Right lobe of liver (tissue), 6 donors: ENCODE results near the gene BLTP1. TPM values are rescaled to one million over a fixed set of nuclear protein-coding genes. Genes with fewer than 3 reads are reported as not detected.

Experiments
- ATAC-seq, 4 donors: fragments of 200-7000 bp; cut with Tn5 transposase; one replicate each; pipeline ENCODE4 v1.9.1; 2020; ENCODE audit warnings: mild to moderate bottlenecking in 4 of 4, moderate library complexity in 4 of 4
- DNase-seq, 3 donors: peaks; one replicate each; pipeline ENCODE4 v3.0.0-alpha.2; 2020
- H3K27ac ChIP-seq, 3 donors: fragments of 200-600 bp; one replicate each; pipeline ENCODE4 v1.8.0; 2022
- H3K27me3 ChIP-seq, 2 donors: fragments of 200-600 bp; one replicate each; pipeline ENCODE4 v1.8.0; 2022
- H3K36me3 ChIP-seq, 4 donors: fragments of 200-600 bp; sonication (generic) in 1 of 4; one replicate each; pipeline versions ENCODE4 v1.5.1 to v1.8.0; 2017 to 2022; ENCODE audit warnings: control low read depth in 1 of 4
- H3K4me1 ChIP-seq, 4 donors: fragments of 200-600 bp; sonication (generic) in 1 of 4; one replicate each; pipeline versions ENCODE4 v1.5.1 to v1.8.0; 2017 to 2022; ENCODE audit warnings: control low read depth in 1 of 4
- H3K4me3 ChIP-seq, 3 donors: fragments of 200-600 bp; one replicate each; pipeline ENCODE4 v1.8.0; 2022
- H3K9me3 ChIP-seq, 4 donors: fragments of 200-600 bp; sonication (generic) in 1 of 4; one replicate each; pipeline versions ENCODE4 v1.5.1 to v1.8.0; 2017 to 2022; ENCODE audit warnings: control low read depth in 1 of 4
- POLR2A ChIP-seq: fragments of 450-650 bp; IDR thresholded peaks from one replicate; pipeline ENCODE4 v1.6.1; 2017; ENCODE audit warnings: antibody characterized with exemption, mild to moderate bottlenecking
- whole genome bisulfite sequencing: methylation state at CpG from one replicate; pipeline ENCODE4 v1.1.6; 2018; ENCODE audit warnings: low coverage, low lambda C conversion rate; ENCODE audit not compliant: insufficient coverage; ENCODE audit errors: missing lambda C conversion rate; 5-methylcytosine and 5-hydroxymethylcytosine counted together
- intact Hi-C, 2 donors: fragments of 100-400 bp; cut with DNase I; formaldehyde crosslinking; loops; one replicate each; pipeline versions ENCODE4 v1.11.2 to v1.14.1; 2022
- total RNA-seq, 6 experiments: library from RNA; depleted of rRNA in 2 of 6; stranded (reverse); fragments of >200 nt in 2 of 6; fragmentation: NEBNext Ultra II Directional in 3 of 6; extraction: Animal tissue kit (Norgen Biotek cat#: 25700) in 3 of 6; gene quantifications; one replicate each; pipeline versions ENCODE4 v1.1.0 to v1.2.4, GENCODE V29; 2016 to 2023
- TF ChIP-seq, protein P1 (sequence below), 4 donors: fragments of 200-600 bp in 3 of 4; fragments of 450-650 bp in 1 of 4; IDR thresholded peaks; one replicate each; pipeline versions ENCODE4 v1.5.1 to v1.8.0; 2016 to 2022; ENCODE audit warnings: antibody characterized with exemption in 4 of 4, mild to moderate bottlenecking in 2 of 4
- donor health status: DM: no; HTN: yes; CAD: no.
- donor health status: DM: no; HTN: no; CAD: no.
- donor health status: DM: no; HTN: no; CAD: no.
- donor health status: DM: no; HTN: yes; CAD: no.
- donor health status: DM: no; HTN: yes; CAD: no.

BLTP1 gene
- total RNA-seq, 6 experiments from 2014 or later: 29.1 to 42.1 (median 36.9) TPM

DNA sequence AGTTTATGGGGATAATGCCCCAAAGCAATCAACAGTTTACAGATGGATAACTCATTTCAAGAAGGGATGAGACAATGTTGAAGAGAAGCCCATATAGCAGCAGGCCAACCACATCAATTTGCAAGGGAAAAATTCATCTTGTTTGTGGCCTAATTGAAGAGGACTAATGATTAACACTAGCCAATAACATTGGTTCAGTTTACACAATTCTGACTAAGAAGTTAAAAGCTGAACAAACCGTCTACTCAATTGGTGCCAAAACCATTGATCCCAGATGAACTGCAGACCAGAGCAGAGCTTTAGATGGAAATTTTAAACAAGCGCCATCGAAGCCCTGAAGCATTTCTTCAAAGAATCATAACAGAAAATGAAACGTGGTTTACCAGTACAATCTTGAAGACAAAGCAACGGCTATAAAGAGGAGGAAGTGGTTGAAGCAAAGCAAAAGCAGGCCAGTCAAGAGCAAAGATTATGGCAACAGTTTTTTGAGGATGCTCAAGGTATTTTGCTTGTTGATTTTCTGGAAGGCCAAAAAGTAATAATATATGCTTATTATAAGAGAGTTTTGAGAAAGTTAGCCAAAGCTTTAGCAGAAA lies 20.5 kb upstream of the BLTP1 start:
- DNase-seq (no peak), ATAC-seq (no peak)
- no peaks in the 10 kb centered on the region for H3K36me3 ChIP-seq
- no peak overlapping the region for H3K27ac ChIP-seq
- no peak for TF ChIP-seq POLR2A
- TF ChIP-seq, protein P1, sequence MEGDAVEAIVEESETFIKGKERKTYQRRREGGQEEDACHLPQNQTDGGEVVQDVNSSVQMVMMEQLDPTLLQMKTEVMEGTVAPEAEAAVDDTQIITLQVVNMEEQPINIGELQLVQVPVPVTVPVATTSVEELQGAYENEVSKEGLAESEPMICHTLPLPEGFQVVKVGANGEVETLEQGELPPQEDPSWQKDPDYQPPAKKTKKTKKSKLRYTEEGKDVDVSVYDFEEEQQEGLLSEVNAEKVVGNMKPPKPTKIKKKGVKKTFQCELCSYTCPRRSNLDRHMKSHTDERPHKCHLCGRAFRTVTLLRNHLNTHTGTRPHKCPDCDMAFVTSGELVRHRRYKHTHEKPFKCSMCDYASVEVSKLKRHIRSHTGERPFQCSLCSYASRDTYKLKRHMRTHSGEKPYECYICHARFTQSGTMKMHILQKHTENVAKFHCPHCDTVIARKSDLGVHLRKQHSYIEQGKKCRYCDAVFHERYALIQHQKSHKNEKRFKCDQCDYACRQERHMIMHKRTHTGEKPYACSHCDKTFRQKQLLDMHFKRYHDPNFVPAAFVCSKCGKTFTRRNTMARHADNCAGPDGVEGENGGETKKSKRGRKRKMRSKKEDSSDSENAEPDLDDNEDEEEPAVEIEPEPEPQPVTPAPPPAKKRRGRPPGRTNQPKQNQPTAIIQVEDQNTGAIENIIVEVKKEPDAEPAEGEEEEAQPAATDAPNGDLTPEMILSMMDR (IDR thresholded peaks at IDR 0.05): no peak
- no peaks in the 10 kb centered on the region for H3K27me3 ChIP-seq
- intact Hi-C loops: no loop called here
- 54% methylated on average over 5 of the region's 5 CpGs for WGBS
- H3K9me3 ChIP-seq: no peaks in the 10 kb centered on the region
- H3K4me1 ChIP-seq: no peaks in the 10 kb centered on the region
- H3K4me3 ChIP-seq: no peak overlapping the region

- Histone ChIP-seq H3K4me1 (no peaks in the 10 kb centered on the region), H3K27ac (no peak overlapping the region), H3K36me3 (no peaks in the 10 kb centered on the region), H3K4me3 (no peak overlapping the region), H3K9me3 (no peaks in the 10 kb centered on the region), H3K27me3 (no peaks in the 10 kb centered on the region)
- no peak for DNase-seq
- no peak for TF ChIP-seq POLR2A
- TF ChIP-seq, protein P1 (IDR thresholded peaks at IDR 0.05): no peak
- WGBS: 51% methylated on average over 3 of the region's 3 CpGs
- intact Hi-C loops: no loop called here
- ATAC-seq: no peak
These were observed 19.2 kb upstream of the BLTP1 start for GRCh38 chr4:122132891-122133290.

DNA sequence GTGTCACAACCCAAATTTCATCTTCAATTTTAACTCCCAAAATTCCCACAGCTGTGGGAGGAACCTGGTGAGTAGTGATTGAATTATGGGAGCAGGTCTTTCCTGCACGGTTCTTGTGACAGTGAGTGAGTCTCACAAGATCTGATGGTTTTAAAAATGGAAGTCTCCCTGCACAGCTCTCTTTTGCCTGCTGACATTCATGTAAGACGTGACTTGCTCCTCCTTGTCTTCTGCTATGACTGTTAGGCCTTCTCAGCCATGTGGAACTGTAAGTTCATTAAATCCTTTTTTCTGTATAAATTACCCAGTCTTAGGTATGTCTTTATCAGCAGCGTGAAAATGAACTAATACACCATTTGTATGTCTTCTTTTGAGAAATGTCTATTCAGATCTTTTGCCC lies 13.0 kb upstream of the BLTP1 start:
- no peaks in the 10 kb centered on the region for H3K4me1 ChIP-seq
- H3K27ac ChIP-seq: no peak overlapping the region
- H3K36me3 ChIP-seq: no peaks in the 10 kb centered on the region
- no peak overlapping the region for H3K4me3 ChIP-seq
- H3K9me3 ChIP-seq: no peaks in the 10 kb centered on the region
- DNase-seq (no peak), ATAC-seq (no peak)
- no peaks in the 10 kb centered on the region for H3K27me3 ChIP-seq
- TF ChIP-seq POLR2A: no peak
- TF ChIP-seq, protein P1 (IDR thresholded peaks at IDR 0.05): no peak
- intact Hi-C loops: no loop called here
- WGBS: 53% methylated on average over 3 of the region's 3 CpGs

GRCh38 chr4:122140834-122141233 lies 11.3 kb upstream of the BLTP1 start:
- 58% methylated on average over 5 of the region's 5 CpGs for WGBS
- H3K9me3 ChIP-seq: no peaks in the 10 kb centered on the region
- intact Hi-C loops: no loop called here
- no peak overlapping the region for H3K27ac ChIP-seq
- H3K4me3 ChIP-seq: no peak overlapping the region
- no peaks in the 10 kb centered on the region for H3K36me3 ChIP-seq
- TF ChIP-seq, protein P1 (IDR thresholded peaks at IDR 0.05): no peak
- no peak for TF ChIP-seq POLR2A
- no peaks in the 10 kb centered on the region for H3K27me3 ChIP-seq
- no peak for ATAC-seq
- no peak for DNase-seq
- H3K4me1 ChIP-seq: no peaks in the 10 kb centered on the region

- H3K36me3 ChIP-seq: no peaks in the 10 kb centered on the region
- H3K9me3 ChIP-seq: no peaks in the 10 kb centered on the region
- no peak for ATAC-seq
- no peak for DNase-seq
- intact Hi-C loops: no loop called here
- no peaks in the 10 kb centered on the region for H3K4me1 ChIP-seq
- no peaks in the 10 kb centered on the region for H3K27me3 ChIP-seq
- no peak overlapping the region for H3K4me3 ChIP-seq
- no peak overlapping the region for H3K27ac ChIP-seq
- 67% methylated on average over 1 of the region's 1 CpG for WGBS
- no peak for TF ChIP-seq POLR2A
- TF ChIP-seq, protein P1 (IDR thresholded peaks at IDR 0.05): no peak
These were observed 9.4 kb upstream of the BLTP1 start for GRCh38 chr4:122142687-122143086.
